Uterus (tissue), 4 donors: ENCODE data around the gene PLAAT4. TPM values are rescaled to one million over a fixed set of nuclear protein-coding genes. Genes with fewer than 3 reads are reported as not detected.

Experiments used
- DNase-seq, 2 donors: peaks; one replicate each; pipeline ENCODE4 v3.0.0-alpha.2; 2019 to 2020
- H3K27ac ChIP-seq, 2 donors: fragments of 200-600 bp; sonication (generic); 1 replicate in 1 of 2; 2 replicates in 1 of 2; pipeline ENCODE4 v1.5.1; 2016 to 2018
- H3K27me3 ChIP-seq, 2 donors: fragments of 200-600 bp; sonication (generic); one replicate each; pipeline ENCODE4 v1.5.1; 2018 to 2019; ENCODE audit warnings: control low read depth in 1 of 2
- H3K36me3 ChIP-seq, 2 donors: fragments of 200-600 bp; sonication (generic); one replicate each; pipeline ENCODE4 v1.5.1; 2019; ENCODE audit warnings: control low read depth in 1 of 2
- H3K4me1 ChIP-seq, 2 donors: fragments of 200-600 bp; sonication (generic); one replicate each; pipeline ENCODE4 v1.5.1; 2018 to 2019; ENCODE audit warnings: control low read depth in 1 of 2
- H3K4me3 ChIP-seq, 2 donors: fragments of 200-600 bp; sonication (generic); 1 replicate in 1 of 2; 2 replicates in 1 of 2; pipeline ENCODE4 v1.5.1; 2018 to 2019; ENCODE audit warnings: mild to moderate bottlenecking in 1 of 2
- H3K9me3 ChIP-seq, 2 donors: fragments of 200-600 bp; sonication (generic); one replicate each; pipeline ENCODE4 v1.5.1; 2019; ENCODE audit warnings: control low read depth in 1 of 2
- CTCF ChIP-seq, 4 experiments: fragments of 200-600 bp in 2 of 4; fragments of 450-650 bp in 2 of 4; sonication (generic) in 2 of 4; IDR thresholded peaks; one replicate each; pipeline ENCODE4 v1.5.1; 2016 to 2019; ENCODE audit warnings: antibody characterized with exemption in 4 of 4, mild to moderate bottlenecking in 2 of 4, moderate library complexity in 1 of 4
- POLR2A ChIP-seq, 2 donors: fragments of 450-650 bp; IDR thresholded peaks; one replicate each; pipeline ENCODE4 v1.6.1; 2016; ENCODE audit warnings: antibody characterized with exemption in 2 of 2, mild to moderate bottlenecking in 1 of 2, moderate library complexity in 1 of 2
- intact Hi-C: fragments of 100-400 bp; cut with DNase I; formaldehyde crosslinking; loops from one replicate; pipeline ENCODE4 v1.15.1; 2023; ENCODE audit warnings: low total_unique reads
- total RNA-seq, 4 donors: library from RNA; depleted of rRNA in 3 of 4; stranded (reverse); fragments of >200 nt in 3 of 4; gene quantifications; one replicate each; pipeline versions ENCODE4 v1.1.0 to v1.2.4, GENCODE V29; 2014 to 2023
- donor health status: DM: yes; HTN: yes; CAD: no.

The PLAAT4 gene
- total RNA-seq, 4 donors from 2014 or later = 3.6 to 30.3 (median 22.9) TPM

GRCh38 chr11:63501236-63501635 lies 35.4 kb upstream of the PLAAT4 start:
- Histone ChIP-seq H3K27me3 (no peaks in the 10 kb centered on the region), H3K9me3 (peaks cover 0 to 7% of the 10 kb centered on the region in 2 donors), H3K36me3 (no peaks in the 10 kb centered on the region), H3K4me1 (no peaks in the 10 kb centered on the region), H3K4me3 (no peak overlapping the region), H3K27ac (no peak overlapping the region)
- no peak for DNase-seq
- intact Hi-C loops = no loop called here
- TF ChIP-seq CTCF (IDR thresholded peaks at IDR 0.05) (no peak), POLR2A (IDR thresholded peaks at IDR 0.05) (no peak)

- no peaks in the 10 kb centered on the region for H3K27me3 ChIP-seq
- H3K4me1 ChIP-seq = no peaks in the 10 kb centered on the region
- intact Hi-C loops = no loop called here
- H3K36me3 ChIP-seq = no peaks in the 10 kb centered on the region
- no peak for DNase-seq
- TF ChIP-seq POLR2A (IDR thresholded peaks at IDR 0.05) (no peak), CTCF (IDR thresholded peaks at IDR 0.05) (no peak)
- no peak overlapping the region for H3K27ac ChIP-seq
- H3K9me3 ChIP-seq = peaks cover 0 to 7% of the 10 kb centered on the region in 2 donors
- no peak overlapping the region for H3K4me3 ChIP-seq
Measured at GRCh38 chr11:63502252-63502820, 34.3 kb upstream of the PLAAT4 start.

- H3K27ac ChIP-seq = no peak overlapping the region
- no peaks in the 10 kb centered on the region for H3K27me3 ChIP-seq
- no peak for TF ChIP-seq POLR2A (IDR thresholded peaks at IDR 0.05)
- TF ChIP-seq CTCF (IDR thresholded peaks at IDR 0.05) = no peak
- H3K4me1 ChIP-seq = no peaks in the 10 kb centered on the region
- peaks cover 0 to 7% of the 10 kb centered on the region in 2 donors for H3K9me3 ChIP-seq
- intact Hi-C loops = no loop called here
- no peaks in the 10 kb centered on the region for H3K36me3 ChIP-seq
- H3K4me3 ChIP-seq = no peak overlapping the region
- no peak for DNase-seq
Measured at GRCh38 chr11:63503492-63503891, 33.1 kb upstream of the PLAAT4 start.

- Histone ChIP-seq H3K9me3 (peaks cover 0 to 7% of the 10 kb centered on the region in 2 donors), H3K4me1 (no peaks in the 10 kb centered on the region), H3K36me3 (no peaks in the 10 kb centered on the region), H3K4me3 (no peak overlapping the region), H3K27me3 (no peaks in the 10 kb centered on the region), H3K27ac (no peak overlapping the region)
- intact Hi-C loops = no loop called here
- DNase-seq = no peak
- TF ChIP-seq CTCF (IDR thresholded peaks at IDR 0.05) = no peak
- TF ChIP-seq POLR2A (IDR thresholded peaks at IDR 0.05) = no peak
Measured at GRCh38 chr11:63504054-63504453, 32.6 kb upstream of the PLAAT4 start.

GRCh38 chr11:63504933-63505586 lies 31.5 kb upstream of the PLAAT4 start:
- no peaks in the 10 kb centered on the region for H3K4me1 ChIP-seq
- H3K27ac ChIP-seq = no peak overlapping the region
- H3K27me3 ChIP-seq = no peaks in the 10 kb centered on the region
- TF ChIP-seq POLR2A (IDR thresholded peaks at IDR 0.05) (no peak), CTCF (IDR thresholded peaks at IDR 0.05) (no peak)
- intact Hi-C loops = no loop called here
- peaks cover 0 to 3% of the 10 kb centered on the region in 2 donors for H3K9me3 ChIP-seq
- no peak for DNase-seq
- H3K36me3 ChIP-seq = no peaks in the 10 kb centered on the region
- H3K4me3 ChIP-seq = no peak overlapping the region
